HG03175 (cell line): ENCODE results near the gene DLX2.

Experiments used
- ATAC-seq: cut with Tn5 transposase; IDR thresholded peaks from one replicate; pipeline ENCODE4 v1.9.1; 2021; ENCODE audit warnings: mild to moderate bottlenecking, moderate library complexity; ENCODE audit not compliant: unreplicated experiment

DLX2 gene

DNA sequence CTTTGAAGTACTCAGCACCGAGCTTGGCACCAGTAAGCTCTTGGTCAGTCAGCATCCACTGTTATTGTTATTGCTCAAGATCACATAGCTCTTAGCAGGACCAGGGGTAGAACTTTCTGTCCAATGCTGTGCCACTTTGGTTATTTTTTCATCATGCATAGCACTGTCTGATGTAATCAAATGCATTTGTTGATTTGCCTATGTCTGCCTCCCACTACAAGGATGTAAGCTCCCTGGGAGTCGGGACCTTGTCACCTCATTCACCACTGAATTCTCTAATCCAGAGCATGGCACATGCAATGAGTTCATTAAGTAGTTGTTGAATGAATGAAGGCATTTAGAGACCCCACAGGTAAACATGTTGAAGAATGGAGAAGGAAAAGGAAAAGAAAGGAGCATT, 46.4 kb downstream of the DLX2 start:
- no peak for ATAC-seq

DNA sequence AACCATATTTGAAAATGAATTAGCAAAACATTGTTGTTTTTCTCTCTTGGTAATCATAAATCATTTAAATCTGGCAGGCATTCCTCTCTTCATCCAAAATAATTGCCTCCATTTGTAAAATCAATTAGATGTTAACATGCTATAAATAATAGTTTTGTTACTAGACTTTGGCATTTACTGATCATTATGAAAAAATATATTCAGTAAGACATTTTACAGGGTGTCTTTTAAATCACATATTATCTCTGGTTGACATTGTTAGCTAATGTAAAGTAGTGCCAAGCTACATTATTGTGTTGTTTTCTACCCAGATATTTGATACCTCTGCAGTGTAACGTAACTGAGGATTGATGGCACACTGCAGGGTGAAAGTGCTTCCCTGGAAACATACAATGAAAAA, 49.2 kb downstream of the DLX2 start:
- no peak for ATAC-seq

DNA sequence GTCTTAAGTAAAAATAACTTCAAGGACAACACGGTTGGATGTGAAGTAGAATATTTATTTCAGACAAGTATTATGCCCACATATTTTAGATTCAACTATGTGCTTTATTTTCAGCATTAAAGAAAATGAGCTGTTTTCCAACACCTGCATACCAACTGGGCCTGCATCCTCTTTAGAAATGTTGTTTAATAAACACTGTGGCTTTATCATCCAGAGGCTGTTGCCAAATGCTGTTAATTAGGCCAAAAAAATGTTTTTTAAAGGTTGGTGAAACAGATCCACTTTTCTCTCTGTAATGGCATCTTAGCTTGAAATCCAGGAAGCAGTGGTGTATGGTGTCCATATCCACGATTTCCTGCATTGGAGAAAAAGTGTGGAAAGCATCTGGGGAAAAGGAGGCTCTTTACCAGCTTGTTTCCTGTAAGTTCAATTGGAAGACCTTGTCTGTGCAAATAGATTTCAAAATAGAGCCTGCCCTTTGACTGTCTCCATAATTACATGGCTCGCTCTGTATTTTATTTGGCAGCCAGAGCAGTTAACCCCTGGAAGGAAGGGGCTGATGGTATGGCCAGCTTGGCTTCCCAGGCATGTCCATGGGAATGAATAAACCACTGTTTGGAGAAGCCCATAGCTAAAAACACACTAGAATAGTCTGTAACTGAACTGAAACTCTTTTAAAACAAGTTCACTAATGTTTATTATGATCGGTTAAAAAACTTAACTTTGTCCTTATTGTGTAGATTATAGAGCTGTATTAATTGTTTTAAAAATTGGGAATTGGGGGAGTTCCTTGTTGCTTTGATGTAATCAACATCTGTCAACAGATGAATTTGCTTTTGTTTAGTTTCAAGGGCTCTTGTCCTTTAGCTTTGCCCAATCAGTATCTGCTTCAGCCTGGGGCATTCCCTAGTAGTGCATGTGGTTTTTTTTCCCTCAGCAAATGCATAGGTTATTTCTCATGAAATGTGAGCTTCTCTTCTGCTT, 50.4 kb downstream of the DLX2 start:
- ATAC-seq = no peak

DNA sequence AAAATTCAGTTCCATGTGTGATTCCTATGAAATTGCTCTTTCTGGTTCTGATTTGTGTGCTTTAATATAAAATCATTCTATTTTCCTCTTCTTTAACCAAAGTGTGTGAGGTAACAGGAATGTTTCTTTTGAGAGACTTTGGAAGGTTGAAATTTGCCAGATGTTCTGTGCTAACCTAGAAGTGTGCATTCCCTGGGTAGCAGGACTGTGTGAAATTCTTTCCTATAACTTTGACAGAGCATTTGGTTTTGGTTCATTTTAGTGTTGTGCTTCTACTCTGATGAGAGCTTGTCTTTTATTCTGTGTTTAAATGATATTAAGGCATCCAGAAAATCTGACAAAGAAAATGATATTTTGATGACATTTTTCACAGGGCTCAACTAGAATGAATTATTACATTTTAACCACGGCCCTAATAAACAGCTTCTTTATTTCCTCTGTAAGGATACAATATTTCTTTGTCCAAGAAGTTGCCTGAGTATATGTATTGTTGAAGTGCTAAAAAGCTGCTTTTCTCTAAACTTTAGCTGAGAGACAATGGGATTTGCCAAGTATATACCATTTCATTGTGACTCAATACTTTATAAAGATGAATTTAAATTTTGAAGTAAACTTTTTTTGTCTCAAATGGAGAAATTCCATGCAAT, 52.1 kb downstream of the DLX2 start:
- ATAC-seq = no peak

DNA sequence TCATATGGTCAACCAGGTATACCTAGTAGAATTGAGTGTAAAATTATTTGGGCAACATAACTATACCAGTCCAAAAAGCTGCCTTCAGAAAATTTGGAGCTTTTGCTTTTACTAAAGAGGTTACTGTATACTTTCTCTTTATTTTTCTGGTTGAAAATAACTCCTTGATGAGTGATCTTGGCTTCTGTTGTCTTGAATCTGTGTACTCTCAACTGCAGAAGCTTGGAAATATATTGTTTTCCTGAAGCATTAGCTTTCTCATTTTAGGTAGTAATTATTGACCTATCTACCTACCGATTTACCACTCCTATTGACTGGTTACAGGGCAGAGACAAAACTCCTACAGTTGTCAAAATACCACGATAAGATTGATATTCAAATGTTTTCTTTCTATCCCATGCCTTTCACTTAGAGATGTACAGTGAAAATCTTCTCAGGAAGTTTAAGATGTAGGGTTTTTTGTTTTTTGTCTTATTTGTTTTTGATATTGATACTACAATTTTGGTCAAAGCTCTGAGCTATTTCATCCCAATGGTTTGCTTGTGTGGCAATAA, 53.1 kb downstream of the DLX2 start:
- no peak for ATAC-seq
